HG03280 (cell line): ENCODE measurements around the gene ACYP2.
"Not testable (repeated sequence)": the region's sequence is repeated elsewhere in the genome, so short reads cannot be mapped to it uniquely, and the experiment has no call there.

ENCODE experiments used
- ATAC-seq: cut with Tn5 transposase; IDR thresholded peaks from one replicate; pipeline ENCODE4 v1.9.1; 2021; ENCODE audit warnings: mild to moderate bottlenecking, moderate library complexity; ENCODE audit not compliant: unreplicated experiment

The ACYP2 gene

DNA sequence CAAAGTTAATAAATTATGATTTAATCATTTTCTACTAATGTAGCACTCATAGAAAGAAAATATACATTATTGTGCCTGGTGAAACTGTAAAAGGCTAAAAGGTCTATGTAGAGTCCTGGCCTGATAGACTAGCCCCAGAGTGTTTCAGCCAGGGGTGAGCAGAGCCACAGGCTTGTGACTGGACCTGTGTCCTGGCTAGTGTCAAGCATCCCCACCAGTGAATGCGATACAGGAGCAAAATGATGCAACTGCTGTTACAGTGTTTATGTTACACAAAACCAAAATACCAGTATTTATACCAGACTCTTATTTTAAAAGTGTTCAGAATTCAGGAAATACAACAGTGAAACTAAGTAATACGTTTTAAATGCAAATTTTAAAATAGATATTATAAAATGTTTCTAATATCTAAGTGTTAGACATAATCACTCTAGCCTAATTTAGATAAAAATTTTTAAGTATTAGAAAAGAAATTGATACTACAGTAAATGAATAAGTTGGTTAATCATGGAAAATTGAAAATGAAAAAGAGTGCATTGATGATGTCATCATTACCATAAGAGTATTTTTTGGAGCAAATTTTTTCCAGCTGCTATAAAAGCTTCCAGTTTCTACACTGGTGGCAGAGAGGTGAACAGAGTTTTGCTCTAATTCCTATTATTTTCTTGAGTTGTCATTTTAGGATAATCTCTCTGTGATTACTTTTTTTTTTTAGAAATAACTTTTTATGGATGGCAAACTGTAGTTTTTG is 146.8 kb downstream of the ACYP2 start:
- no peak for ATAC-seq

DNA sequence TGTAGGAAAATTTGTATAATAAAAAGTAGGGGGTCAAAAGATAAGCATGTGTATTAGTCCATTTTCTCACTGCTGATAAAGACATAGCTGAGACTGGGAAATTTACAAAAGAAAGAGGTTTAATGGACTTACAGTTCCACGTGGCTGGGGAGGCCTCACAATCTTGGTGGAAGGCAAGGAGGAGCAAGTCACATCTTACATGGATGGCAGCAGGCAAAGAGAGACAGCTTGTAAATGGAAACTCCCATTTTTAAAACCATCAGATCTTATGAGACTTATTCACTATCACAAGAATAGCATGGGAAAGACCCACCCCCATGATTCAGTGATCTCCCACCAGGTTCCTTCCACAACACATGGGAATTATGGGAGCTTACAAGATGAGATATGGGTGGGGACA is 149.7 kb downstream of the ACYP2 start:
- not testable (repeated sequence) for ATAC-seq

DNA sequence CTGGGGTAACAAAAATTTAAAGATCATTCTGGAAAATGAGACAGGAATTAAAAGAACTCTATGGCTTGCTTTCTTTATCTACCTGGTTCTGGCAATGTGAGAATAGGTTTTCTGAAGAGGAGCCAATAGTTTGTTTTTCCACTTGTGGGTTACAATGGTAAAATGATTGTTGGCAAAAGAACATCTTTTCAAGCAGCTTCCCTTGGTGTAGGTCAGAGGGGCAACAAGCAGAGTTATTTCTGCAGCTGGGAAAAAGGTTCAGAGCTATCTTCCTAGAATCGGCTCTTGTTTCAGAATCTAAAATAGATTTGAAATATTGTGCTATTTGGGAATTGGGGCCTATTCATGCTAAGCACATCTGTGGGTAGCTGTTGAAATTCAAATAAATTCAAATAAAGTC is 152.2 kb downstream of the ACYP2 start:
- no peak for ATAC-seq

DNA sequence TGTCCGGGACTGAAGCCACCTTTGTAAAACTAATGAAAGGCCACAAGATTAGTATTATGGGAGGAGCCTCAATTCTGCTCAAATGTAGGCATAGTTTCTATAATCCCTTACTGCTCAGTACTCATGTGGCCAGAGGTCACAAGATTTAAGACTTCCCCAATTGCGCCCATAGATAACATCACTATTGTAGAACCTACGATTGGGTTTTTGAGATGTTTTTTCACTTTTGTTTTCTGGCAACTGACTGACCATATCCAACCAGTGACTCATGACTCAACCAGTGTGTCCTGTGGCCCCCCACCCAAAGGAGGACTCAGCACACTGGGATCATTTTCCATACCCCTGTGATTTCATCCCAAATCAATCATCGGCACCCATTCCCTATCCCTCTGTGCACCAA is 155.8 kb downstream of the ACYP2 start:
- no peak for ATAC-seq

DNA sequence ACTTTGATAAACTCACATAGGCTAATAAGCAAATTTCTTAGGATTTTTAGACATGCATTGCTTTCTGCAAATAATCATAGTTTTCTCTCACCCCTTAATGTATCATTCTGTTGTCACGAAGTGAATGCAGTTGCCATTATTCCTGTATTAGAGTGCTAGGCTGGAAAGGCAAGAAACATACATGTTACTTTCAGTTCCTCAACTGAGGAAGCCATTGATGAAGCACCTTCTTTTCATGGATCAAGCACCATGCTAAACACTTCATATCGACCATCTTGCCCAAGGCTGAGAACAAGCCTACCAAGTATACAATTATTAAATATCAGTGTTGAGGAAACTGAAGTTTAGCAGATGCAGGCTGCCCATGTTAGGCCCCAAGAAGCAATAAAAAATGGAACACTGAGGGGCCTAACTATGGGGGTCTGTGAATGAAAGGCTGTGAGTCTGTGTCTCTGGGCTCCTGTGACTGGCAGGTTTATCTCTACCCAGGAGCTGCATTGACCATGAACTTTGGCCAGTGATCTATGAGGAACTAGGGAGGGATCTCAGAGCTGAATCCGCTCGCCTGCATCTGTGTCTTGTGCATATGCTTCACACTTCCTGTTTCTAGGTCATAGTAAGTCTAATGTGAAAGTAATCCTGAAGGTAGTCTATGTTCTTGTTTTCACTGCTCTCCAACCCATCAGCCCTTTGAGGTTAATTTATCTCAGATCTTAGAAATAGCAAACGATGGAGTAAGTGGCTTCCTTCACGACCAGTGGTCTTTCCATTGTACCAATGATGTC is 156.6 kb downstream of the ACYP2 start:
- ATAC-seq, result peak; percentile 53

DNA sequence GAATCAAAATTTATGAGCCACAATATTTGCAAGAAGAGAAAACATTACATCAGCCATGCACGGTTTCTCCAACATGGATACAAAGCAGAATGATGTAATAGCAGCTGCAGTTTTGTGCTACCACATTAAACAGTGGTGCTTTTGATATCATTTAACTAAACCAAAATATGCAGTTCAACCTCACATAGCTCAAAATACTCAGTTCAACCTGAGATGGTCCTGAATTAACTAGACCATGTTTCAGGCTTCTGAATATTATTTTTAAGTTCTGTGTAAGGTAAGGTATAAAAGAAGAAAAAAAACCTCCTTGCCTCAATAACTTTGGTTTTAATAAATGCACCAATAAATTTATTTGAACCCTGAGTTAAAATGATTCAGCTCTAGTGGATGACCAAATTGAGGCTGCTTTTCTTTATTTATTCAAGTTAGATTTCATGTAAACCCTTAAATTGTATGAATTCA is 159.4 kb downstream of the ACYP2 start:
- ATAC-seq, result no peak

DNA sequence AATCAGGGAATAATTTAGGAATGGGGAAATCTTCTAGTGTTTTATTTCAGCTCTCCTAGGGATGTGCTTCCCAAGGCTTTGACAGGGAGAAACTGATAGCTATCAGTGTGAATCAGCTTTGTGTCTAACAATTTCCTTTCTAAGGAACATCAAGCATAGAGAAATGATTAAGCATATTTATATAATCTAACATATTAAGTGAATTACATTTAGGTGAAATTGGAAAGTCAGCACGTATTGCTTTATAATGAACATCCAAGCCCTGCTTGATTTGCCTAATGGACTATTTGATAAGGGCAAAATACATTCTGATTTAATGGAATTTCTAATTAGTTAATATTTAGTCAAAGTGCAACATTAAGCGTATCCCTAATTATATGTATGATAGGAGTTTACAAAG is 160.1 kb downstream of the ACYP2 start:
- no peak for ATAC-seq

DNA sequence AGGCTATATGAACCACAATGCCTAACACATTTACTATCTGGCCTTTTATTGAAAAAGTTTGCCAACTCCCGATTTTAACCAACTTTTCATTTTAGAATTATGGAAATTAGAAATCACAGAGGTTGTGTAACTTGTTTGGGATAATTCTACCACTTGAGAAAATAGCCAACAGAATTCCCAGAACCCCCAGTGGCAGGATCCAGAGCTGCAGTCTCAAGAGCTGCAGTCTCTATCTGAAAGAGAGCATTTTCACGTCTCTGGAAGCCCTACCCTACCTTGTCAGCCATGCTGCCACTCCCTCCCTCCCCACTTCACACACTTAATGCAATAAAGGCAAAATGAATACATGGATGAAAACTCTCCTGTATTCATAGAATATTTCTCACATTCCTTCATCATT is 164.0 kb downstream of the ACYP2 start:
- no peak for ATAC-seq

DNA sequence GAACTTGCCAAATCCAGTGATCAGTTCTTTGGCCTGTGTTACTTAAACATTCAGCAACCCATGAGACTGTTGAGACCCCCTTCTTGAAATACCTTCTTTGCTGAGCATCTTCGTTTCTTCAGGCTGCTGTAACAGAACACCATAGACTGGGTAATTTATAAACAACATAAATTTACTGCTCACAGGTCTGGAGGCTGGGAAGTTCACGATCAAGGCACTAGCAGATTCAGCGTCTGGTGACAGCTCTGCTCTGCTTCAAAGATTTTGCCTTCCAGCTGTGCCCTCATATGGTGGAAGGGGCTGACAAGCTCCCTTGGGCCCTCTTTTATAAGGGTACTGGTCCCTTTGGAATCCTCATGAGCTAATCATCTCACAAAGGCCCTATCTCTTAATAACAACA is 169.4 kb downstream of the ACYP2 start:
- no peak for ATAC-seq

DNA sequence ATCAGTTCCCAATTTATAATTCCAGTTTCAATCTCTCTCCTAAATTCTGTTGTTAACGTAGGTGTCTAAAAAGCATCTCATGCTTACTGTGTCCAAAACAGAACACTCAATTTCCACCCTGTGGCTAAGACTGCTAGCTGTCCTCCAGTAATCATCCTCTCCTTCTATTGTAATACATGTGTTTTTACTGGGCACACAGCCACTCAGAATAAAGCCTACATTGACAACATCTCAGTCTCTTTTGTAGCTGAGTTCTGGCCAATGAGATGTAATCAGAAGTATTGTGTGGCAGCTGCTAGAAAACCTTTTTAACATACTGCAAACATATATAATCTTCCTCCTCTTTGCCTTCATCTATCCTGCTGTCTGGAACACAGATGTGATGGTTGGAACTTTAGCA is 170.0 kb downstream of the ACYP2 start:
- no peak for ATAC-seq

DNA sequence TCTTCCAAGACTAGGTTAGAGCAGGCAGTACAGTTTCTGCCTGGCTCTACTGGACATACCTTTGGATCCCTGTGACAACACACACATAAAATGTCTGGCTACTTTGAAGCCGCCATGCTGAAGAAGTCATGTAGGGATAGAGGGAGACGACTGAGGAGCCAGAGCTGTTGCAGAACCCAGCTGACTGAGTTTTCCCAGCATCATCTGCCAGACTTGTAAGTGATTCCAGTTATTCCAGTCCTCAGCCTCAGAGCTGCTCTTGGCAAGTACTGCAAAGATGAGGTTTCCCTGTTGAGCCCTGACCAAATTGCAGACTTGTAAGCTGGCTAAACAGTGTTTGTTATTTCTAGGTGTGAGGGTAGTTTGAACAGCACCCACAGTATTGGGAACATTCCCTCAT is 172.1 kb downstream of the ACYP2 start:
- no peak for ATAC-seq

DNA sequence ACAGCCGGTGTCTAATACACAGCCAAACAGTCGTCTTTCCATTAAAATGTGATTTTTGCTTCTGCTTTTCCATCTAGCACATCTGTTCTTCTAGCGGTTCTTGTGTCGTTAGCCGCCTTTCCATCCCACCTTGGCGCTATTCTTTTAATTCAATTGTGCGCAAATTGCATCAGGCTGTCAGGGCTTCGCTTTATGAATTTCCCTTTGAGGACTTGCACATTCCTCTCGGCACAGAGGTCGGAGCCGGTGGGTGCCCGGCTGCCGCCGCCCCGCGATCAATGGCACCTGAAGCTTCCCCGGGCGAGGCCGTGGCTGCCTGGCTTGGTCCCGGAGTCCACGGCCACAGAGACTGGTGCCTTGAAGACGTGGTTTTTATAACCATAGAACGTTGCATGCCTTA is 174.5 kb downstream of the ACYP2 start:
- no peak for ATAC-seq

DNA sequence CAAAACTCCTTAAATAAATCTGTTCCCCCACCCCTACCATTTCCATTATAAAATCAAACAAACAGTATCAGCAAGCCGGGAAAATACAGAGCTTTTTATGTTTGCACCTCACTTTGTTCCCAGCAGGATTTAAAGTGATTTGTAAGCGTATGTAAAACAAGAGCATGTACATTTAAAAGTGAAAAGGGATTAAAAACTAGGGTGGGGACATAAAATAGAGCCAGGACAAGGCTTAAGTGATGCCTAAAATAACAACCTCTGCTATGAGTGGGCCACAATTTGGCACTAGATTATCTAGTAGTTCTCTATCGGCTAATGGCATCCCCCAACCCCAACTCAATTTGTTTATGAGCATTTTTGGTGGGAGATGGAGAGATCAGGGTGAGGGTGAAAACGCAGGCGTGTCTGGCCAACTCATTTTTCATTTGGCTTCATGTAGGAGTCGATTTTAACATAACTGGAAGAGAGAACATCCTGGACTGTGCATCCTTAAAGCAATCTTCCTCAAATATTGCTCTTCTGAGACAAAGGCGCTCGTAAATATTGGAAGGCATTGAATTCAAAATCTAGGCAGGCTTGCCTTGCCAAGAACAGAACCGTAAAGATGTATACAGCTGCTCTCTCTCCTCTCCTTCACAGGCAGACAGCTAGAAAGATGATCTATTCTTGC is 175.1 kb downstream of the ACYP2 start:
- ATAC-seq, result no peak

DNA sequence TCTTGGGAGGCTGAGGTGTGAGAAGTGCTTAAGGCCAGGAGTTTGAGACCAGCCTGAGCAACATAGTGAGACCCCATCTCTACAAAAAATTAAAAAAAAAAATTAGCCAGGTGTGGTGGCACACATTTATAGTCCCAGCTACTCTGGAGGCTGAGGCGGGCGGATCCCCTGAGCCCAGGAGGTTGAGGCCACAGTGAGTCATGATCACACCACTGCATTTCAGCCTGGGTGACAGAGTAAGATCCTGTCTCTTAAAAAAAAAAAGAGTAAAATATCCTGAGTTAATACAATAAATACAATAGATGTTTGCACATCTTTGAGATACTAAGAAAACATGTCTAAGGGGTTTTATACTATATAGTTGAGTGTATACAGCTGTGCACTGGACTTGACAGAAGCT is 179.2 kb downstream of the ACYP2 start:
- not testable (repeated sequence) for ATAC-seq

DNA sequence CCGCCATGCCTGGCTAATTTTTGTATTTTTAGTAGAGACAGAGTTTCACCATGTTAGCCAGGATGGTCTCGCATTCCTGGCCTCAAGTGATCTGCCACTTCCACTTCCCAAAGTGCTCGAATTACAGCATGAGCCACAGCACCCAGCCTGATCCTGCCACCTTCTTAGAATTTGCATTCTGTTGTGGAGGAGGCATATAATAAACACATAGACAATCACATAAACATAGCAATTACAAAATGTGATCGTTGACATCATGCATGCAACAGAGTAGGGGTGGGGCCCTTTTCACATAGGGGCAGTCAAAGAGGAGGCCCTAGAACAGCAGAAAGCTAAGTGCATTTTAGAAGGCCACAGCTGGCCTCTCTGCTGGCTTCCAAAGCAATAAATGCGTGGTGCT is 180.5 kb downstream of the ACYP2 start:
- ATAC-seq, result no peak

DNA sequence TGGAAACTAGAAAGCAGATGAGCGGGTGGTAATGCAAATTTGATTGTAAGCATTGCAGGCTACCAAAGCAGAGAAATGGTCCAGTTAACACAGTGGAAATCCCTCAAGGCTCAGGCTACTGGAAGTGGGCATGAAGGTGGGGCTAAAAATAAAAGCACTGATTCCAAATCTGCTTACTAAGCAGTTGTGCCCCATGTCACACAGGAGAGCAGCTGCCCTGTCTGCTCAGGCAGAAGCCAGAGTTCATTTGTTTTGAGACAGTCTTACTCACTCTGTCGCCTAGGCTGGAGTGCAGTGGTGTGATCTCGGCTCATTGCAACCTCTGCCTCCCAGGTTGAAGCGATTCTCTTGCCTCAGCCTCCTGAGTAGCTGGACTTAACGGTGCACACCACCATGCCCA is 183.1 kb downstream of the ACYP2 start:
- ATAC-seq, result no peak

DNA sequence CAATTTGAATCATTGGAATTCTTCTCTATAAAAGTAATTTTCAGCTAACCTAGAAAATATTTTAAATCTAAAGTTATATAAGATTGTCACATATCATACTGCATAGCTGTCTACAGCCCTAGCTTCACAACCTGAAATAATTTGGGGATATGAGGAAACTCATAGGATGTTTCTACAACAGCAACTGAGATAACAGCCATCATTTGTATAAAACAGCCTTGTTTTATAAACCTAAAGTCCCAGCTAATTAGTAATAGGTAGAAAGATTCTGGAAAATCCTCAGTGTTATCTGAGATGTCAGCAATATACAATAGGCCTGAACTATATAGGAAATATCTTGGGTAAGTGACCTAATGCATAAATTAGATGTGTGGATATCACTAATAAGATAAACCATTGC is 188.2 kb downstream of the ACYP2 start:
- ATAC-seq, result no peak

DNA sequence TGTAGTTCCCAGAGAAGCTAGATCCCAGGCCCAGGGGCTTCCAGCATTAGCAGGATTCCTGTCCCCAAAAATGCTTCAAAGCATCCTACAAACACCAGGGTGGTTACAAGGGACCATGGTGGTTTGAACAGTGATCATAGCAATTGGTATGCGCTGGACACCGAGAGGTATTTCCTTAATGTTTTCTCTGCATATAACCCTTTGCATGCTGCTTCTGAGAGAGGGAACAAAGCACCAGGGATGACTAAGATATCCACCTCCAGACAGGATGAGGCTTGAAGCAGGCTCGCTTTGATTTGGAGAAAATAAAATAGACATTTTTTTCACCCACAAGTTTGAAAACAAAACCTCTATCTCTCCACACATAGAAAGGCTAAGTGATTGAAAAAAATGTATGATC is 191.1 kb downstream of the ACYP2 start:
- no peak for ATAC-seq

DNA sequence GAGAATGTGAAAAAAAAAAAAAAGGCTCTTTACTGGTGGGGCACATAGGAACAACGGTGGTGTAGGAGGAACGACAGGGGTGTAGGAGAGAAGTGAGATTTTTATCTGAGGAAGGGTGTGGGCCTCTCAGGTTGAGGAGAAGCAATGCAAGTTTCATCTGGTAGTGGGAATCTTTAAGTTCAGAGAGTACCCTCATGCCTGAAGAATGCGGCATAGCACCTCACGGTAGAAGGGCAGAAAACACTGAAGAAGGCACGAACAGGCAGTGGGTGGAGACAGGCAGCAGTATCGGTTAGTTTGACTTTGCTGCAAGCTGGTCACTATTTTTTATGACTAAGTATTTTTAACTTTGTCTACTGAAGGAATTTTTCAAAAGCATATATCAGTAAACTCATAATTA is 192.8 kb downstream of the ACYP2 start:
- ATAC-seq, result no peak

DNA sequence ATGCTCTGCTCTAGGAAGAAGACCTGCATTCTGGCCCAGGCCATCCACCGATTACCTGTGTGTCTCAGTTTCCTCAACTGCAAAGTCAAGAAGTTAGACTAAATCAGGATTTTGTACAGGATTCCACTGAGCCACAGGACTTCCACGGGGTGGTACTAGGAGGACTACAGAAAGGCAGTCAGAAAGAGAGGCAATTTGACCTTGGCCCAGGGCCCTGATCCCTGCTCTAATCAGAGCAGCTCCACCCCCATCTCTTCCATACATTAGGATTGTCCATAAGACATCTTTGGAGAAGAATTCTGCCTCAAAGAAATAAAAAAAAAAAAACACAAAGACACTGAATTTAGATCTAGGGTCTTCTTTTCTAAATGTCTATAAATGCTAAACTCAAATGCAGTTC is 193.4 kb downstream of the ACYP2 start:
- no peak for ATAC-seq

DNA sequence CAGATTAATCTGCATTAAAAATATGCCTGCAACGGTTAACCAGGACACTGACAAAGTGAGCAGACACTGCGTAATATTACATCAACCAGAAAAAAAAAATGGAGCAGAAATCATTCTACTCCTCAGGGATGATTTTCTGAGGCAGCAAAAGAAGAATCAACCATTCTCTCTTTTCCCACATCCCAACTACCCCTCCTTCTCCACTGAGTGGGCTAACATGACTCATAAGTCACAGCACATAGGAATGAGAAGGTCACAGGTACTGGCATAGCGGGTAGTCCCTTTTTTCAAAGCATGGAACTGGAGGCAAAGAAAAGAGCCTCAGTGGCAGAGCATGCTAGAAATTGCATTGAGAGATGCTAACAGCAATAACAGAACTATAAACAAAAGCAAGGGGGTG is 194.9 kb downstream of the ACYP2 start:
- no peak for ATAC-seq

DNA sequence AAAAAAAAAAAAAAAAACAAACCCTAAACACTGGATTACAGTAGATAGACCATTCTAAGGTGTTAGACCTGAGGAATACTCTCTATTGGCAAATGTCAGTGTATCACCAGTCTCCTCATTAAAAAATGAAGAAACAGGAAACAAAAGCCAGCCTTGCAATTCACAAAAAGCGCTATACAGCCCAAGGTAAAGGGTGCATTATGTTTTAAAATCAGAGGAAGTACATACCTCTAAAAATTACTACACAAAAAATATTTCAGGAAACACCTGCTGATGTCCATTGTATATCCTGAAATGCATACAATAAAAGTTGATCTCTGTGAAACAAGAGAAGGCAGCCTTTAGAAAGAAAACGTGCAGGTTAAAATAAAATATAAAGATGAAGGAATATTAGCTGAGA is 195.5 kb downstream of the ACYP2 start:
- no peak for ATAC-seq
